Measurements from ENCODE around the gene PRSS33.

Gene PRSS33, protein sequence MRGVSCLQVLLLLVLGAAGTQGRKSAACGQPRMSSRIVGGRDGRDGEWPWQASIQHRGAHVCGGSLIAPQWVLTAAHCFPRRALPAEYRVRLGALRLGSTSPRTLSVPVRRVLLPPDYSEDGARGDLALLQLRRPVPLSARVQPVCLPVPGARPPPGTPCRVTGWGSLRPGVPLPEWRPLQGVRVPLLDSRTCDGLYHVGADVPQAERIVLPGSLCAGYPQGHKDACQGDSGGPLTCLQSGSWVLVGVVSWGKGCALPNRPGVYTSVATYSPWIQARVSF
- total RNA-seq: 0 to 1.0 (median 0.13) reads per million in 18 experiments

GRCh38 chr16:2787406-2787805 is at the start of gene PRSS33:
PRSS33 (minus strand) TSS chr16:2787560; CDS start chr16:2786547, 1,013 bp downstream.
- no peak for DNase-seq

GRCh38 chr16:2836646-2837508 is 49.5 kb upstream of the PRSS33 start:
- DNase-seq: no peak

DNA sequence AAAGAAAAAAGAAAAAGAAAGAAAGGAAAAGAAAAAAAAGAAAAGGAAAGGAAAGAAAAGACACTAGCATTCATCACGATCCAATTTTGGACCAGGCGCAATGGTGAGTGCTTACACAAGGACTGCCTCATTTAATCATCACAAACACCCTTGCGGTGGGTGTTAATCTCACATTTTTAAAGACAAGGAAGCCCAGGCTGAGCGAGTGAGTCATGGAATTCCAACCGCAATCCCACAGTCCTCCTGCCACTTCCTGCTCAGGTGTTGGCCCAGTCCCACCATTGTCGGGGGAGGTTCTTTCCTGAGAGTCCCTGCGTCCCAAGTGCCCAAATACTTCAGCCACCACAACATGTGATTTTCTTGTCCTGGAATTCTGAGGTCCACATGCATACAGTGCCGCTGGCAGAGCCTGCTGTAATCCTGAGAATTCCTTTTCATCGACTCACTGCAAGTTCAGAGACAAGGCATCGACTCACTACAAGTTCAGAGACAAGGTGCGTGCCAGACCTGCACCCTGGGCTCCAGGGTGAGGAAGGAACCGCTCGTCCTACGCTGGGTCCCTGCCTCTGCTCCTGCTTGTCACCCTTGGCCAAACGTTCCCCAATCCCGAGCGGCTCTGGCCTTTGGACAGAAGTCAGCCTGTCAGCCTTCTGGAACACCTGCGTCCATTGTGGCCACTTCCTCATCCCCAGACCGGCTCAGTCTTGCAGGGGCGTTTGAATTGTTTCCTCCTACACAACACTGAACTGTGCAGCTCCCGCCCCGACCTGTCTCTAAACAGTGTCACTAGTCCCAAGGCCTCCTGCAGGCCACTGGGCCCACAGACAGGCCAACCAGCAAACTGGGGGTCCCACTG is 48.5 kb upstream of the PRSS33 start:
- DNase-seq: peak in 1 of 2 donors; percentile 50

GRCh38 chr16:2834968-2835367 is 47.6 kb upstream of the PRSS33 start:
- no peak for DNase-seq

DNA sequence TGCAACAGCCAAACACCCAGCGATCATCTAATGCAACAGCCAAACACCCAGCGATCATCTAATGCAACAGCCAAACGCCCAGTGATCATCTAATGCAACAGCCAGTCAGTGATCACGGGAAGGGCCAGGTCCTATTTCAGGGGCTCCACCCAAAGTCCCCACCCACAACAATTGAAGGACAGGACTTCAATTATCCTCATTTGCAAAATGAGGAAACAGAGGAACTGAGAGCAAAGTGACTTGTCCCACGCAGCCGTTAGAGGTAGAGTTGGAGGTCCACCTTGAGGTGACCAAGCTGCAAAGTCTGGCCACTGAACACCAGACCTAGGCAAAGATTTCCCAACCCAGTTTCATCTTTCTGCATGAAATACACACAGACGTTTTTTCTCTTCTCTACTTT is 46.4 kb upstream of the PRSS33 start:
- peak; percentile 29 to 63 for DNase-seq

DNA sequence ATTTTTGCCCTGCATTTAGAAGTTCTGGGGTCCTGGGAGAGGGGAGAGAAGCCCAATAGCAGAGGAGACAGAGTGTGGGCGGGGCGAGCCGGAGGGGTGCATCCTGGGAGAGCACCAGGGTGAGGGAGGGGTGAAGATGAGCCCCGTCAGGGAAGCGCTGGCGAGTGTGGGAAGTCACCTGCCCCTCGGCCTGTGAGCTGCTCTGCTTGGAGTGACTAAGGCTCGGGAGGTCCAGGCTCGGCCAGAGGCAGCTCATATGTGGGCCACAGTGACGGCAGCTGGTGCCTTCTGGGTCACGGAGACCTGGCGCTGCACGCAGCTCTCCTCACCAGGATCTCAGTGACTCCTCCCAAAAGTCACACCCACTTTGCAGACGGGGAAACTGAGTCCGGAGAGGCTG is 43.8 kb upstream of the PRSS33 start:
- DNase-seq: no peak

- no peak for DNase-seq
These were observed 43.0 kb upstream of the PRSS33 start for GRCh38 chr16:2830355-2830695.

- DNase-seq: peak; percentile 7 to 23
These were observed 42.4 kb upstream of the PRSS33 start, which contains the start of gene ZG16B for GRCh38 chr16:2829501-2830354. ZG16B (plus strand) TSS chr16:2830303; CDS start chr16:2830442, 139 bp downstream.

DNA sequence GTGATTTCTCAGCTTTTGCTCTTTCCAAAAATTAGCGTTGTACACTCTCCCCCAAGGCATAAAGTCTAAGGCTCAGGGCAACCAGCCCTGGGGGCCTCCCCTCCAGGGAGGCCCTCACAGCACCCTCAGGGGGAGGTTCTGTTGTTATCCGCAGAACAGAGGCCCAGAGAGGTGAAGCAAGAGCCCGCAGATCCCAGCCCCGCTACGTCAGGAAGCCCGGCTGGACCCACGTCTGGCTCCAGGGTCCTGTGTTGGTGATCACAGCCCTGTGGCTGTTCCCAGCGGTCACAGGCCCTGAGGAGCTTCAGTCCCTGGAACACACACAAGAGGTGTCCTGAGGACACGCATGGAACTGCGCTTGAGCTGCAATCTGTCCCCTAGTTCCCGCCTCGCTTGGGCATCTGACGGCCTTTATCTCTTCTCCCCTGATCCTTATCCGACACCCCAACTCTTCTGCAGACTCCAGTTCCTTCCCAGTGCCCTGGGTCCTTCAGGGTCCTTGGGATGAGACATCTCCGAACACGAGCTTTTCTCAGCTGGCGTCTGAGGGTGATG is 41.6 kb upstream of the PRSS33 start:
- DNase-seq: no peak

- DNase-seq: no peak
These were observed 41.1 kb upstream of the PRSS33 start for GRCh38 chr16:2828521-2828840.

DNA sequence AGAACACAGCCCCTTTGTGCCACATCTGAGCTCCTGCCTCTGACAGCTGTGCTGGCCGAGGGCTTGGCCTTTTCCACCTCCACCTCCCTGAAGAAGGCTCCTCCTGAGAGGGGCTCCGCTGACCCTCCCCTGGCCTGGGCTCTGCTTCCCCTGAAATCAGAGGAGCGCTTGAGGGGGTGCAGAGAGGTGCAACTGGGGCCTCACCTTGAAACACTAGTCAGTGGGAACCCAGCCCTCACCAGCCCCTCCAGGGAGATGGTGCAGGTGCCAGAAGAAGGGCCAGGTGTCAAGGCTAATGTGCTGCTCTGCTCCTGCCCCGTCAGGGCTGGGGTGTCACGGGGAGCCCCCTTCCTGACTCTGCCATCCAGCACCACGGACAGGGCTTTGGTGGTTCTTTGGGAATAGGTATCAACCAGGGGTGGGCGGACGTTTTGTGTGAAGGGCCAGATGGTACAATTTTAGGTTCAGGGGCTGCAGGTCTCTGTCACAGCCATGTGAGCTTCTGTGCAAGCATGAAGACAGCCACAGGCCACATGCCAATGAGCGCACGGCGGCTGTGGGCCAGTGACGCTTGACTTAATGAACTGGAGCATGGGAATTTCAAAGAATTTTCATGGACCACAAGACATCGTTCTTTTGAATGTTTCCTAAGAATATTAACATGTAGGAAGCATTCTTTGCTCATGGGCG is 40.6 kb upstream of the PRSS33 start:
- DNase-seq: no peak

GRCh38 chr16:2827374-2827791 is 40.0 kb upstream of the PRSS33 start:
- DNase-seq: no peak

GRCh38 chr16:2826591-2827373 is 39.4 kb upstream of the PRSS33 start:
- no peak for DNase-seq

DNA sequence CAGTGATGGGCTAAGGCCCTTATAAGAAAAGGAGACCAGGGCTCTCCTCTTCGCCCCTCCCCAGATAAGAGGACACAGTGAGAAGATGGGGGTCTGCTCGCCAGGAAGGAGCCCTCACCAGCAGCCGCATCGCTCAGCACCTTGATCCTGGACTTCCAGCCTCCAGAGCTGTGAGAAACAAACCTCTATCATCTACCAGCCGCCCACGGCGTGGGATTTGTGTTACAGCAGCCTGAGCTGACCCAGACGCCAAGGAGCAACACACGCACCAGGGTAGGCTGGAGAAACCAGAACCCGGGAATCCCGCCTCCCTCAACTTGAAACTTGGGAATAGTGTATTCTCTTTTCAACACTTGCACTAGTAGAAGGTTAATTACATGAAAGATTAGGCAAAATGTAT is 38.5 kb upstream of the PRSS33 start:
- DNase-seq: no peak

DNA sequence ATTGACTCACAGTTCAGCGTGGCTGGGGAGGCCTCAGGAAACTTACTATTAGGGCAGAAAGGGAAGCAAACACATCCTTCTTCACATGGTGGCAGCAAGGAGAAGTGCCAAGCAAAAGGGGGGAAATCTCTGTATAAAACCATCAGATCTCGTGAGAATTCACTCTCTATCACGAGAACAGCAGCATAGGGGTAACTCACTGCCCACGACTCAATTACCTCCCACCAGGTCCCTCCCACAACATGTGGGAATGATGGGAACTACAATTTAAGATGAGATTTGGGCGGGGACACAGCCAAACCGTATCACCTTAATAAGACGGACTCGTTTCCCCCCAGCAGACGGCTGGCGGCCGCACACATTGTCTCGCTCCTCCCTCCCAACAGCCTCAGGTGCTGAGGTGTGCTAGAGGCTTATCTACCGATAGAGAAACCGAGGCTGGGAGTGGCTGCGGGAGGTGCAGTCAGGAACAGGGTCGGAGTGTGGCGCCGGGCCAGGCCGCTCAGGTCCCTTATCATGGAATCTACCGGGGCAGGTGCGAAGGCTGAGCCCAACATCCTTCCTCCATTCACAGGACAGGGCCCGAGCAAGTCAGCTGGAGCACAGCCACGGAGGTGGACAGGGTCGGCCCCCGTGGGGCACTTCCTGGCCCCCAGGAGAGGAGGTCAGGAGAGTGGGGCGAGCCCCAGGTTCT is 37.8 kb upstream of the PRSS33 start:
- DNase-seq: no peak

- no peak for DNase-seq
These were observed 37.3 kb upstream of the PRSS33 start for GRCh38 chr16:2824626-2825025.

DNA sequence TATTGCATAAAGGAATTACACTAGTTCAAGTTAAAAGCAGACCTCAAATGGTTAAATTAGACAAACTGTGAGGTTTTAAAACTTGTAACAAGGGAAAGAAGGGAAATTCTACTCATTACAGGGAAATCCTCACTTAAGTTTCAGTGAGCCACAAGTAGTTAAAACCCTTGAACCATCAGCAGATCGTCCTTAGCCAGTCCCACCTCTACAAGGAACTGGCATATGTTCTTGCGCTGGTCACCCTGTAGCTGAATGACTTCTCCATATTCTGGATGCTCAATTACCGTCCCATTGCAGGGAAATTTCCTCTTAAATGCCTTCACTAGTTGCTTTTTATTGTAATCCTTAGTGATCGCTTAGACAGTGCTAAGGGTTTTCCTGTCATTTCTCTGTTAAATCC is 35.1 kb upstream of the PRSS33 start:
- peak; percentile 27 to 55 for DNase-seq

DNA sequence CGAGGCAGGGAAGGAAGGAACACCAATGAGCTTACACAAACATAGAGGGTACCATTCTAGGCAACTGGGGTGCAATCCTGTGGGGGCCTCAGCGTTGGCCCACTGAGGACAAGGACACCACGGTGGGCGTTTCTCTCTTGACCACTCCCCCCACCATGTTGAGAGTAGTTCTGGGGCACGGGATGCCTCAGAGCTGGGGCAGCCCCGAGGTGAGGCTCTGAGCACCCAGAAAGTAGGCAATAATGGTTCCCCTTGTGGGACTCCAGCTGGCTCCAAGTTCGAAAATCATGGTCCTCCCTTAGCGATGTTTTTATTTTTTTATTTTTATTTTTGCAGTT is 34.8 kb upstream of the PRSS33 start:
- DNase-seq: no peak

DNA sequence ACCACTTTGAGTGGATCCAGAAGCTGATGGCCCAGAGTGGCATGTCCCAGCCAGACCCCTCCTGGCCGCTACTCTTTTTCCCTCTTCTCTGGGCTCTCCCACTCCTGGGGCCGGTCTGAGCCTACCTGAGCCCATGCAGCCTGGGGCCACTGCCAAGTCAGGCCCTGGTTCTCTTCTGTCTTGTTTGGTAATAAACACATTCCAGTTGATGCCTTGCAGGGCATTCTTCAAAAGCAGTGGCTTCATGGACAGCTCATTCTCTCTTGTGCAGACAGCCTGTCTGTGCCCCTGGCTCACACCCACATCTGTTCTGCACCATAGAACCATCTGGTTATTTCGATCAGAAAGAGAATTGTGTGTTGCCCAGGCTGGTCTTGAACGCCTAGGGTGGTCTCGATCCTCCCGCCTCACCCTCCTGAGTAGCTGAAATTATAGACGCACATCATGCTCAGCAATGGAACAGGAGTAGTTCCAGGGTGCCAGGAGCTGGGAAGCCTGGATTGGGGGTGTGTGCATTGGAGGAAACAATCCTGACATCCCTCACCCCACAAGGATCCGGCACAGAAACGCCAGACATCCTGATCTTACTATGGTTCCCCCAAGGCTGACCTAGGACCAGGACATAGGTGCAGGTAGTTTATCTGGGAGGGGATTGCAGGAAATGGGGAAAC is 34.3 kb upstream of the PRSS33 start:
- no peak for DNase-seq

Data from inflammatory macrophage (primary cell).